Esophagus muscularis mucosa (tissue), 4 donors: ENCODE measurements around the gene RBM8A. TPM values are rescaled to one million over a fixed set of nuclear protein-coding genes. Genes with fewer than 3 reads are reported as not detected.
A peak's percentile ranks its signal among the peaks of the same experiment; 100 is the strongest.
"Not testable (repeated sequence)": the region's sequence is repeated elsewhere in the genome, so short reads cannot be mapped to it uniquely, and the experiment has no call there.

Experiments used
- DNase-seq: peaks from one replicate; pipeline ENCODE4 v3.0.0-alpha.2; 2017; ENCODE audit errors: extremely low spot score
- H3K27ac ChIP-seq, 4 donors: fragments of 200-600 bp; sonication (generic); replicated peaks in 1 of 4; 1 replicate in 3 of 4; 2 replicates in 1 of 4; pipeline ENCODE4 v1.5.1; 2016 to 2019; ENCODE audit warnings: mild to moderate bottlenecking in 1 of 4
- H3K27me3 ChIP-seq, 4 donors: fragments of 200-600 bp; sonication (generic); one replicate each; pipeline versions ENCODE4 v1.5.1 to v1.6.0; 2016 to 2019
- H3K36me3 ChIP-seq, 4 donors: fragments of 200-600 bp; sonication (generic); one replicate each; pipeline ENCODE4 v1.5.1; 2016 to 2019
- H3K4me1 ChIP-seq, 4 donors: fragments of 200-600 bp; sonication (generic); one replicate each; pipeline ENCODE4 v1.5.1; 2016 to 2019
- H3K4me3 ChIP-seq, 4 donors: fragments of 200-600 bp; sonication (generic); 1 replicate in 2 of 4; 2 replicates in 2 of 4; pipeline ENCODE4 v1.5.1; 2016 to 2019; ENCODE audit warnings: mild to moderate bottlenecking in 4 of 4, moderate library complexity in 1 of 4
- H3K9me3 ChIP-seq, 4 donors: fragments of 200-600 bp; sonication (generic); 1 replicate in 3 of 4; 2 replicates in 1 of 4; pipeline ENCODE4 v1.5.1; 2016 to 2019
- EP300 ChIP-seq: sonication (generic); formaldehyde crosslinking; IDR thresholded peaks from one replicate; pipeline ENCODE4 v1.6.1; 2017; ENCODE audit warnings: antibody characterized with exemption
- POLR2A ChIP-seq: fragments of 450-650 bp; IDR thresholded peaks from one replicate; pipeline ENCODE4 v1.6.1; 2017; ENCODE audit warnings: antibody characterized with exemption, moderate library complexity, mild to moderate bottlenecking, low read depth
- POLR2AphosphoS5 ChIP-seq, 2 donors: sonication (generic); formaldehyde crosslinking; IDR thresholded peaks; one replicate each; pipeline ENCODE4 v1.6.1; 2017; ENCODE audit warnings: antibody characterized with exemption in 2 of 2
- WGBS: methylation state at CpG from one replicate; pipeline ENCODE4 v1.1.5; 2018; 5-methylcytosine and 5-hydroxymethylcytosine counted together
- intact Hi-C: fragments of 100-400 bp; cut with DNase I; formaldehyde crosslinking; loops from one replicate; pipeline ENCODE4 v1.15.1; 2023
- total RNA-seq, 4 donors: library from RNA; depleted of rRNA; stranded (reverse); fragments of >200 nt; gene quantifications; one replicate each; pipeline versions ENCODE4 v1.1.0 to v1.2.1, GENCODE V29; 2016
- TF ChIP-seq, protein P1 (sequence below), 3 experiments: fragments of 200-600 bp in 2 of 3; fragments of 450-650 bp in 1 of 3; sonication (generic) in 2 of 3; IDR thresholded peaks; one replicate each; pipeline ENCODE4 v1.5.1; 2017 to 2019; ENCODE audit warnings: antibody characterized with exemption in 3 of 3, mild to moderate bottlenecking in 2 of 3, moderate library complexity in 1 of 3

The RBM8A gene
- total RNA-seq, 4 donors from 2014 or later = 42.8 to 119 (median 69.7) TPM

DNA sequence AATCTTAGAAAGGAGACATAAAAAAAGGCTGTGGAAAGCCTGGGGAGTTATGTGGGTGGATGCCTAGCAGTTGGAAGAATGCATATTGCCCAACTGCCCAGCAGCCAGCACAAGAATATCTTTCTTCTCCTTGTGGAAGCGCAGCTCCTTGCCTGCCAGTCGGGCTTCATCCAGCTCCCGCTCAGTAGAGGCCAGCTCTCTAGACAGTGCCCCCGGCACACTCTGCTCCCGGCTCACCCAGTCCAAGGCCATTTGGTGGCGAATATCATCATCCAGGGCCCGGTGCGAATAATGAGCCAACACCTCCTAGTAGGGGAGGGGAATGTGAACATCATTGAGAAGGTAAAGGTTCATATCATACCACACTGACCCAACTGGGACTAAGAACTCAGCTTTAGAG, 9.0 kb upstream of the RBM8A start:
- Histone ChIP-seq H3K9me3 (no peaks in the 10 kb centered on the region), H3K27ac (peak overlapping the region in 1 of 4 donors; percentile 8), H3K4me1 (no peaks in the 10 kb centered on the region), H3K36me3 (peaks cover 25 to 91% (median 65%) of the 10 kb centered on the region in 4 donors), H3K4me3 (no peak overlapping the region), H3K27me3 (no peaks in the 10 kb centered on the region)
- 72% methylated on average over 8 of the region's 8 CpGs for WGBS
- intact Hi-C loops = no loop called here
- TF ChIP-seq, protein P1, sequence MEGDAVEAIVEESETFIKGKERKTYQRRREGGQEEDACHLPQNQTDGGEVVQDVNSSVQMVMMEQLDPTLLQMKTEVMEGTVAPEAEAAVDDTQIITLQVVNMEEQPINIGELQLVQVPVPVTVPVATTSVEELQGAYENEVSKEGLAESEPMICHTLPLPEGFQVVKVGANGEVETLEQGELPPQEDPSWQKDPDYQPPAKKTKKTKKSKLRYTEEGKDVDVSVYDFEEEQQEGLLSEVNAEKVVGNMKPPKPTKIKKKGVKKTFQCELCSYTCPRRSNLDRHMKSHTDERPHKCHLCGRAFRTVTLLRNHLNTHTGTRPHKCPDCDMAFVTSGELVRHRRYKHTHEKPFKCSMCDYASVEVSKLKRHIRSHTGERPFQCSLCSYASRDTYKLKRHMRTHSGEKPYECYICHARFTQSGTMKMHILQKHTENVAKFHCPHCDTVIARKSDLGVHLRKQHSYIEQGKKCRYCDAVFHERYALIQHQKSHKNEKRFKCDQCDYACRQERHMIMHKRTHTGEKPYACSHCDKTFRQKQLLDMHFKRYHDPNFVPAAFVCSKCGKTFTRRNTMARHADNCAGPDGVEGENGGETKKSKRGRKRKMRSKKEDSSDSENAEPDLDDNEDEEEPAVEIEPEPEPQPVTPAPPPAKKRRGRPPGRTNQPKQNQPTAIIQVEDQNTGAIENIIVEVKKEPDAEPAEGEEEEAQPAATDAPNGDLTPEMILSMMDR (IDR thresholded peaks at IDR 0.05) = no peak
- TF ChIP-seq EP300 = no peak
- TF ChIP-seq POLR2A = no peak
- DNase-seq = no peak

DNA sequence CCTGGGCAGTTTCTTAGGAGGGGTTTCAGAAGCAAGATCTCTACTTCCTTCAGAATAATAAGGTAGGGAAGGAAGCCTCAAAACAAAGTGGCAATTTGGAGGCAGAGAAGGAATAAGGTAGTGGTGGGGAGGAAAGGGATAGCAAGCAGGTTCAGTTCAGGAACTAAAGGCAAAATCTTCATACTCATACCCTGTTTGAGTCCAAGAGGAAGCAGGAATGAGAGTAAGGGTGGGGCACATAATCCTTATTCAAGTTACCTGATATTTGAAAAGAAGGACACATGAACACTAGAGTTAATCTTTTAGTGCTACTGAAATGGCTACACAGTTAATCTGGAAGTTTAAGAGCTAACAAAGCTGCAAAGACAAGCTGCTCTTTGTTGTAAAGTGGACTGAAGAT, 8.4 kb upstream of the RBM8A start:
- intact Hi-C loops = no loop called here
- Histone ChIP-seq H3K4me3 (no peak overlapping the region), H3K36me3 (peaks cover 25 to 91% (median 62%) of the 10 kb centered on the region in 4 donors), H3K27me3 (no peaks in the 10 kb centered on the region), H3K27ac (no peak overlapping the region), H3K9me3 (no peaks in the 10 kb centered on the region), H3K4me1 (no peaks in the 10 kb centered on the region)
- no peak for TF ChIP-seq EP300
- TF ChIP-seq POLR2AphosphoS5 (IDR thresholded peaks at IDR 0.05) = no peak
- TF ChIP-seq POLR2A = no peak
- TF ChIP-seq, protein P1 (IDR thresholded peaks at IDR 0.05) = no peak
- DNase-seq = no peak

DNA sequence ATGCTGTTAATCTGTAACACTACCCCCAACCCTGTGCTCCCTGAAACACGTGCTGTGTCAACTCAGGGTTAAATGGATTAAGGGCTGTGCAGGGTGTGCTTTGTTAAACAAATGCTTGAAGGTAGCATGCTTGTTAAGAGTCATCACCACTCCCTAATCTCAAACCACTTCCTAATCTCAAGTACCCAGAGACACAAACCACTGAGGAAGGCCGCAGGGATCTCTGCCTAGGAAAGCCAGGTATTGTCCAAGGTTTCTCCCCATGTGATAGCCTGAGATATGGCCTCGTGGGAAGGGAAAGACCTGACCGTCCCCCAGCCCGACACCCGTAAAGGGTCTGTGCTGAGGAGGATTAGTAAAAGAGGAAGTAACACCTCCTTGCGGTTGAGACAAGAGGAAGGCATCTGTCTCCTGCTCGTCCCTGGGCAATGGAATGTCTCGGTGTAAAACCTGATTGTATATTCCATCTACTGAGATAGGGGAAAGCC, 5.3 kb upstream of the RBM8A start:
- H3K27ac ChIP-seq, H3K9me3 ChIP-seq, DNase-seq, intact Hi-C loops, H3K27me3 ChIP-seq, H3K4me3 ChIP-seq: not testable (repeated sequence)
- H3K36me3 ChIP-seq = peaks cover 25 to 72% (median 55%) of the 10 kb centered on the region in 4 donors
- peaks cover 0 to 12% (median 10%) of the 10 kb centered on the region in 4 donors for H3K4me1 ChIP-seq
- 50% methylated on average over 6 of the region's 9 CpGs for WGBS

DNA sequence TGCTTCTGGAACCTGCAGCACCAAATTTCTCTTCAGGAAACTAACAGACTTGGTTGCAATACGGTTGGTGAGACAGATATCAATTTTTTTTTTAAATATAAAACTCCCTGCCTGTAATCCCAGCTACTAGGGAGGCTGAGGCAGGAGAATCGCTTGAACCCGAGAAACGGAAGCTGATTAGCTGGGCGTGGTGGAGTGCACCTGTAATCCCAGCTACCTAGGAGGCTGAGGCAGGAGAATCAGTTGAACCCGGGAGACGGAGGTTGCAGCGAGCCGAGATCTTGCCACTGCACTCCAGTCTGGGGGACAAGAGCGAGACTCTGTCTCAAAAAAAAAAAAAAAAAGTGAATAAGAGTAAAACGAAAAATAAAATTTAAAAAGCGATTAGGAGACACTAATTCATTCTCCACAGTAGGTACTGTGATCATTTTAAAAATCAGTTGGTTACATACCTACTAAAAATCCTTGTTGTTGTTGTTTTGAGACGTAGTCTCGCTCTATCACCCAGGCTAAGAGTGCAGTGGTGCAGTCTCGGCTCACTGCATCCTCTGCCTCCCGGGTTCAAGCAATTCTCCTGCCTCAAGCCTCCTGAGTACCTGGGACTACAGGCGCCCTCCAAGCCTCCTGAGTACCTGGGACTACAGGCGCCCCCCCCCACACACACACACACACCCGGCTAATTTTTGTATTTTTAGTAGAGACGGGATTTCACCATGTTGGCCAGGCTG, 796 bp upstream of the RBM8A start:
- Histone ChIP-seq H3K9me3 (no peaks in the 10 kb centered on the region), H3K36me3 (peaks cover 0 to 52% (median 24%) of the 10 kb centered on the region in 4 donors), H3K4me1 (peaks cover 10 to 25% (median 23%) of the 10 kb centered on the region in 4 donors), H3K27ac (peak overlapping the region; percentile 87 to 96 (median 94)), H3K27me3 (no peaks in the 10 kb centered on the region), H3K4me3 (peak overlapping the region; percentile 71 to 85 (median 77))
- TF ChIP-seq, protein P1 (IDR thresholded peaks at IDR 0.05) = no peak
- no peak for TF ChIP-seq POLR2A
- TF ChIP-seq POLR2AphosphoS5 (IDR thresholded peaks at IDR 0.05) = no peak
- TF ChIP-seq EP300 = no peak
- 63% methylated on average over 20 of the region's 20 CpGs for WGBS
- no peak for DNase-seq
- intact Hi-C loops = loop anchor here (5.0 kb wide), 1 partner anchor 34 kb away; the partner anchor contains the start of genes ANKRD34A and POLR3GL

DNA sequence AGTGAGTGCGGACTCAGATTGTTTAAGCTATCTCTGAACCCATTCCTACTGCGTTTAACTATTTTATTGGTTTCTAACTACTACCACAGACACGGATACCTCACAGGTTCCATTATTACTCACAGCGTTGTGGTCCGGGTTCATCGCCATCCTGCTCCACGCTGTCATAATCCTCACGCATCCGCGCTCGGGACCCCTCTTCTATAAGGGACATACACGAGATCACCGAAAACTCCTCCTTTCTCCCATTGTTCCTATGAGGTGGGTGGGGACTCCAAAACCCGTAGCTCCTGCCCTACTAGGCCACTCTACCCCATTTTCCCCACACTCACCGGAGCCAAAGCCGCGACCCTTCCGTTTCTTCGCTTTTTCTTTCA, 610 bp downstream of the RBM8A start:
- no peaks in the 10 kb centered on the region for H3K9me3 ChIP-seq
- peaks cover 0 to 43% (median 18%) of the 10 kb centered on the region in 4 donors for H3K36me3 ChIP-seq
- H3K4me1 ChIP-seq = peaks cover 10 to 25% (median 23%) of the 10 kb centered on the region in 4 donors
- TF ChIP-seq POLR2AphosphoS5 (IDR thresholded peaks at IDR 0.05) (no peak), EP300 (no peak)
- intact Hi-C loops = loop anchor here (5.0 kb wide), 1 partner anchor 36 kb away; the partner anchor contains the start of genes ANKRD34A and POLR3GL
- 10% methylated on average over 19 of the region's 19 CpGs for WGBS
- DNase-seq = no peak
- peak overlapping the region; percentile 71 to 85 (median 77) for H3K4me3 ChIP-seq
- no peaks in the 10 kb centered on the region for H3K27me3 ChIP-seq
- H3K27ac ChIP-seq = peak overlapping the region; percentile 87 to 96 (median 94)
